DOHH2 (cell line): ENCODE measurements around the gene GIMAP4.
"Not testable (repeated sequence)": the region's sequence is repeated elsewhere in the genome, so short reads cannot be mapped to it uniquely, and the experiment has no call there.

Source experiments
- H3F3A ChIP-seq: fragments of 200-600 bp; sonication (generic), shearing (Covaris generic); 2 replicates; pipeline ENCODE4 v1.6.0; 2016; ENCODE audit warnings: antibody characterized with exemption, mild to moderate bottlenecking; ENCODE audit not compliant: control insufficient read depth, insufficient read depth
- H3K27ac ChIP-seq: fragments of 200-600 bp; sonication (generic); 2 replicates; pipeline ENCODE4 v1.5.1; 2014; ENCODE audit warnings: low read depth, mild to moderate bottlenecking, low read length, moderate library complexity
- H3K27me3 ChIP-seq: fragments of 200-600 bp; sonication (generic); 2 replicates; pipeline ENCODE4 v1.6.1; 2014; ENCODE audit warnings: mild to moderate bottlenecking, low read length, mixed read lengths; ENCODE audit not compliant: control insufficient read depth
- H3K36me3 ChIP-seq: fragments of 200-600 bp; sonication (generic); 2 replicates; pipeline ENCODE4 v1.6.1; 2014; ENCODE audit warnings: mild to moderate bottlenecking, low read length, moderate library complexity, mixed read lengths; ENCODE audit not compliant: control insufficient read depth
- H3K4me1 ChIP-seq: fragments of 200-600 bp; sonication (generic); 2 replicates; pipeline ENCODE4 v1.6.1; 2014; ENCODE audit warnings: mild to moderate bottlenecking, low read length, mixed read lengths; ENCODE audit not compliant: control insufficient read depth
- H3K4me2 ChIP-seq: fragments of 200-600 bp; sonication (generic); 2 replicates; pipeline ENCODE4 v1.6.0; 2014; ENCODE audit warnings: mild to moderate bottlenecking, low read length, moderate library complexity
- H3K4me3 ChIP-seq: fragments of 200-600 bp; sonication (generic); 2 replicates; pipeline ENCODE4 v1.5.1; 2014; ENCODE audit warnings: mild to moderate bottlenecking, low read length, mixed read lengths
- H3K79me2 ChIP-seq: fragments of 200-600 bp; sonication (generic); 2 replicates; pipeline ENCODE4 v1.6.1; 2014; ENCODE audit warnings: mild to moderate bottlenecking, low read length, mixed read lengths; ENCODE audit not compliant: control insufficient read depth
- H3K9me2 ChIP-seq: fragments of 200-600 bp; sonication (generic); replicated peaks from 2 replicates; pipeline ENCODE4 v1.6.1; 2014; ENCODE audit warnings: mild to moderate bottlenecking, low read length, mixed read lengths; ENCODE audit not compliant: control insufficient read depth
- H3K9me3 ChIP-seq: fragments of 200-600 bp; sonication (generic); 2 replicates; pipeline ENCODE4 v1.6.1; 2014; ENCODE audit warnings: antibody characterized with exemption, low read length, mixed read lengths; ENCODE audit not compliant: control insufficient read depth, insufficient read depth
- H4K20me1 ChIP-seq: fragments of 200-600 bp; sonication (generic); 2 replicates; pipeline ENCODE4 v1.6.0; 2014; ENCODE audit warnings: low read depth, mild to moderate bottlenecking, antibody characterized with exemption, low read length, moderate library complexity; ENCODE audit not compliant: control insufficient read depth, insufficient read depth
- EZH2phosphoT487 ChIP-seq: fragments of 200-600 bp; sonication (generic); IDR thresholded peaks from 2 replicates; pipeline ENCODE4 v1.6.1; 2017; ENCODE audit warnings: borderline replicate concordance, mild to moderate bottlenecking, antibody characterized with exemption, low read length, moderate library complexity, mixed read lengths
- TF ChIP-seq, protein P1 (sequence below): fragments of 200-600 bp; sonication (generic); IDR thresholded peaks from one replicate; pipeline ENCODE4 v1.5.1; 2014; ENCODE audit warnings: antibody characterized with exemption, mild to moderate bottlenecking, low read depth, low read length; ENCODE audit not compliant: poor library complexity, severe bottlenecking

GIMAP4 gene

GRCh38 chr7:150586785-150587152, 19.6 kb downstream of the GIMAP4 start:
- Histone ChIP-seq H4K20me1 (no peaks in the 10 kb centered on the region), H3F3A (no peaks in the 10 kb centered on the region), H3K9me2 (no peaks in the 10 kb centered on the region), H3K4me2 (no peak overlapping the region), H3K27me3 (no peaks in the 10 kb centered on the region), H3K4me1 (no peaks in the 10 kb centered on the region), H3K4me3 (no peak overlapping the region), H3K79me2 (no peaks in the 10 kb centered on the region), H3K9me3 (no peaks in the 10 kb centered on the region), H3K36me3 (no peaks in the 10 kb centered on the region), H3K27ac (no peak overlapping the region)
- no peak for TF ChIP-seq EZH2phosphoT487
- TF ChIP-seq, protein P1, sequence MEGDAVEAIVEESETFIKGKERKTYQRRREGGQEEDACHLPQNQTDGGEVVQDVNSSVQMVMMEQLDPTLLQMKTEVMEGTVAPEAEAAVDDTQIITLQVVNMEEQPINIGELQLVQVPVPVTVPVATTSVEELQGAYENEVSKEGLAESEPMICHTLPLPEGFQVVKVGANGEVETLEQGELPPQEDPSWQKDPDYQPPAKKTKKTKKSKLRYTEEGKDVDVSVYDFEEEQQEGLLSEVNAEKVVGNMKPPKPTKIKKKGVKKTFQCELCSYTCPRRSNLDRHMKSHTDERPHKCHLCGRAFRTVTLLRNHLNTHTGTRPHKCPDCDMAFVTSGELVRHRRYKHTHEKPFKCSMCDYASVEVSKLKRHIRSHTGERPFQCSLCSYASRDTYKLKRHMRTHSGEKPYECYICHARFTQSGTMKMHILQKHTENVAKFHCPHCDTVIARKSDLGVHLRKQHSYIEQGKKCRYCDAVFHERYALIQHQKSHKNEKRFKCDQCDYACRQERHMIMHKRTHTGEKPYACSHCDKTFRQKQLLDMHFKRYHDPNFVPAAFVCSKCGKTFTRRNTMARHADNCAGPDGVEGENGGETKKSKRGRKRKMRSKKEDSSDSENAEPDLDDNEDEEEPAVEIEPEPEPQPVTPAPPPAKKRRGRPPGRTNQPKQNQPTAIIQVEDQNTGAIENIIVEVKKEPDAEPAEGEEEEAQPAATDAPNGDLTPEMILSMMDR: no peak

- no peaks in the 10 kb centered on the region for H3K4me1 ChIP-seq
- H3K4me3 ChIP-seq: no peak overlapping the region
- H3K27me3 ChIP-seq: no peaks in the 10 kb centered on the region
- no peak overlapping the region for H3K27ac ChIP-seq
- no peaks in the 10 kb centered on the region for H3K9me3 ChIP-seq
- no peaks in the 10 kb centered on the region for H3F3A ChIP-seq
- H4K20me1 ChIP-seq: no peaks in the 10 kb centered on the region
- no peak for TF ChIP-seq EZH2phosphoT487
- TF ChIP-seq, protein P1: no peak
- H3K79me2 ChIP-seq: no peaks in the 10 kb centered on the region
- H3K9me2 ChIP-seq: no peaks in the 10 kb centered on the region
- no peak overlapping the region for H3K4me2 ChIP-seq
- no peaks in the 10 kb centered on the region for H3K36me3 ChIP-seq
Observed at GRCh38 chr7:150587551-150587950, 20.4 kb downstream of the GIMAP4 start.

DNA sequence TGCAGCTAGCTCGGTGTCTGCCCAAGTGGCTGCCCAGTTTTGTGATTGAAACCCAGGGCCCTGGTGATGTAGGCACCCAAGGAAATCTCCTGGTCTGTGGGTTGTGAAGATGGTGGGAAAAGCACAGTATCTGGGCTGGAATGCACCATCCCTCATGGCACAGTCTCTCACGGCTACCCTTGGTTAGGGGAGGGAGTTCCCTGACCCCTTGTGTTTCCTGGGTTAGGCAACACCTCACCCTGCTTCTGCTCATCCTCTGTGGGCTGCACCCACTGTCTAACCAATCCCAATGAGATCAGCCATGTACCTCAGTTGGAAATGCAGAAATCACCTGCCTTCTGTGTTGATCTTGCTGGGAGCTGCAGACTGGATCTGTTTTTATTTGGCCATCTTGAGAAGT, 27.6 kb downstream of the GIMAP4 start:
- Histone ChIP-seq H3K9me3 (no peaks in the 10 kb centered on the region; the same call in 1 of the 2 replicates), H3K36me3 (no peaks in the 10 kb centered on the region), H3K79me2 (no peaks in the 10 kb centered on the region), H3K4me1 (no peaks in the 10 kb centered on the region), H3K4me2 (no peak overlapping the region), H3K4me3 (no peak overlapping the region), H3K27ac (no peak overlapping the region), H3K27me3 (no peaks in the 10 kb centered on the region), H3F3A (no peaks in the 10 kb centered on the region), H3K9me2 (no peaks in the 10 kb centered on the region; the same call in 1 of the 2 replicates), H4K20me1 (no peaks in the 10 kb centered on the region)
- TF ChIP-seq, protein P1: no peak
- TF ChIP-seq EZH2phosphoT487: no peak

GRCh38 chr7:150595361-150595760, 28.2 kb downstream of the GIMAP4 start:
- no peaks in the 10 kb centered on the region for H3K27me3 ChIP-seq

GRCh38 chr7:150603600-150603999, 36.4 kb downstream of the GIMAP4 start:
- not testable (repeated sequence) for H3K9me3 ChIP-seq

More at GRCh38 chr7:150595361-150595760, 28.2 kb downstream of the GIMAP4 start:
- no peaks in the 10 kb centered on the region for H3F3A ChIP-seq
- no peak overlapping the region for H3K4me3 ChIP-seq
- no peaks in the 10 kb centered on the region for H3K4me1 ChIP-seq
- H3K9me2 ChIP-seq: no peaks in the 10 kb centered on the region; the same call in 1 of the 2 replicates
- H3K79me2 ChIP-seq: no peaks in the 10 kb centered on the region
- no peaks in the 10 kb centered on the region; the same call in 1 of the 2 replicates for H3K9me3 ChIP-seq
- no peak overlapping the region for H3K4me2 ChIP-seq
- no peaks in the 10 kb centered on the region for H3K36me3 ChIP-seq
- H3K27ac ChIP-seq: no peak overlapping the region
- TF ChIP-seq, protein P1: no peak
- TF ChIP-seq EZH2phosphoT487: no peak
- no peaks in the 10 kb centered on the region for H4K20me1 ChIP-seq

More at GRCh38 chr7:150603600-150603999, 36.4 kb downstream of the GIMAP4 start:
- H3K4me3 ChIP-seq, H3K36me3 ChIP-seq, H3K9me2 ChIP-seq, H3K27ac ChIP-seq, H4K20me1 ChIP-seq, H3K27me3 ChIP-seq, H3K4me2 ChIP-seq, H3K79me2 ChIP-seq, H3F3A ChIP-seq, H3K4me1 ChIP-seq: not testable (repeated sequence)
